H9 (cell line): ENCODE measurements around the gene CDC16. TPM values are rescaled to one million over a fixed set of nuclear protein-coding genes. Genes with fewer than 3 reads are reported as not detected.

Experiments
- DNase-seq: peaks from one replicate; pipeline ENCODE4 v3.0.0-alpha.2; 2017
- H2AFZ ChIP-seq: one replicate; pipeline ENCODE4 v1.6.1; 2013; ENCODE audit warnings: mild to moderate bottlenecking, low read length, control low read depth, moderate library complexity
- H2AK5ac ChIP-seq: 2 replicates; pipeline ENCODE4 v1.6.1; 2013; ENCODE audit warnings: low read length, control low read depth, mixed read lengths; ENCODE audit not compliant: insufficient read length
- H2BK120ac ChIP-seq: one replicate; pipeline ENCODE4 v1.6.1; 2013; ENCODE audit warnings: low read depth, mild to moderate bottlenecking, low read length, control low read depth, inconsistent platforms; ENCODE audit not compliant: poor library complexity, severe bottlenecking
- H2BK12ac ChIP-seq: 2 replicates; pipeline ENCODE4 v1.6.1; 2013; ENCODE audit warnings: low read length, control low read depth, mixed read lengths, low read depth; ENCODE audit not compliant: insufficient read length
- H2BK15ac ChIP-seq: 2 replicates; pipeline ENCODE4 v1.6.1; 2013; ENCODE audit warnings: low read depth, low read length, control low read depth
- H2BK20ac ChIP-seq: one replicate; pipeline ENCODE4 v1.6.1; 2013; ENCODE audit warnings: low read depth, mild to moderate bottlenecking, low read length, control low read depth, inconsistent platforms; ENCODE audit not compliant: poor library complexity, severe bottlenecking
- H2BK5ac ChIP-seq: 2 replicates; pipeline ENCODE4 v1.6.1; 2013; ENCODE audit warnings: low read length, control low read depth, mixed read lengths; ENCODE audit not compliant: insufficient read length
- H3K14ac ChIP-seq: 2 replicates; pipeline ENCODE4 v1.6.1; 2013; ENCODE audit warnings: low read length, control low read depth; ENCODE audit not compliant: insufficient read depth
- H3K18ac ChIP-seq: 2 replicates; pipeline ENCODE4 v1.6.1; 2013; ENCODE audit warnings: low read depth, mild to moderate bottlenecking, mixed read lengths, low read length, control low read depth; ENCODE audit not compliant: insufficient read length
- H3K23ac ChIP-seq: 2 replicates; pipeline ENCODE4 v1.6.1; 2013; ENCODE audit warnings: low read length, control low read depth, mixed read lengths, low read depth; ENCODE audit not compliant: insufficient read length
- H3K23me2 ChIP-seq: 2 replicates; pipeline ENCODE4 v1.6.1; 2013; ENCODE audit warnings: low read depth, mild to moderate bottlenecking, mixed read lengths, low read length, control low read depth; ENCODE audit not compliant: insufficient read length, poor library complexity, severe bottlenecking
- H3K27ac ChIP-seq: 2 replicates; pipeline ENCODE4 v1.5.1; 2013; ENCODE audit warnings: low read length, control low read depth, mixed read lengths, low read depth; ENCODE audit not compliant: insufficient read length
- H3K27me3 ChIP-seq: 2 replicates; pipeline ENCODE4 v1.6.1; 2013; ENCODE audit warnings: low read length, control low read depth, inconsistent platforms; ENCODE audit not compliant: insufficient read depth
- H3K4ac ChIP-seq: 2 replicates; pipeline ENCODE4 v1.6.1; 2013; ENCODE audit warnings: low read depth, mild to moderate bottlenecking, control low read depth, inconsistent platforms, low read length, moderate library complexity
- H3K4me1 ChIP-seq: 2 replicates; pipeline ENCODE4 v1.6.1; 2013; ENCODE audit warnings: low read length, control low read depth, inconsistent platforms; ENCODE audit not compliant: insufficient read depth
- H3K4me2 ChIP-seq: 2 replicates; pipeline ENCODE4 v1.6.1; 2013; ENCODE audit warnings: low read length, control low read depth, mixed read lengths; ENCODE audit not compliant: insufficient read length, insufficient read depth
- H3K56ac ChIP-seq: 2 replicates; pipeline ENCODE4 v1.6.1; 2013; ENCODE audit warnings: low read depth, mild to moderate bottlenecking, mixed read lengths, low read length, control low read depth; ENCODE audit not compliant: insufficient read length
- H3K79me1 ChIP-seq: 2 replicates; pipeline ENCODE4 v1.6.1; 2013; ENCODE audit warnings: low read depth, mild to moderate bottlenecking, moderate library complexity, low read length, control low read depth, inconsistent platforms; ENCODE audit not compliant: insufficient read depth, poor library complexity, severe bottlenecking
- H3K79me2 ChIP-seq: 2 replicates; pipeline ENCODE4 v1.6.1; 2013; ENCODE audit warnings: low read length, control low read depth, inconsistent platforms; ENCODE audit not compliant: insufficient read depth
- H3K9ac ChIP-seq: 2 replicates; pipeline ENCODE4 v1.6.1; 2013; ENCODE audit warnings: low read length, control low read depth, mixed read lengths; ENCODE audit not compliant: insufficient read length; ENCODE audit errors: extremely low read depth
- H3K9me3 ChIP-seq: one replicate; pipeline ENCODE4 v1.6.1; 2013; ENCODE audit warnings: low read depth, low read length, inconsistent platforms; ENCODE audit not compliant: control insufficient read depth
- H3T11ph ChIP-seq: one replicate; pipeline ENCODE4 v1.6.1; 2013; ENCODE audit warnings: mild to moderate bottlenecking, low read length, control low read depth, inconsistent platforms
- H4K20me1 ChIP-seq: one replicate; pipeline ENCODE4 v1.6.1; 2013; ENCODE audit not compliant: control insufficient read depth, insufficient read length, insufficient read depth
- H4K5ac ChIP-seq: 2 replicates; pipeline ENCODE4 v1.6.1; 2013; ENCODE audit warnings: low read depth, mild to moderate bottlenecking, mixed read lengths, low read length, control low read depth; ENCODE audit not compliant: insufficient read length
- H4K8ac ChIP-seq: replicated peaks from 2 replicates; pipeline ENCODE4 v1.6.1; 2013; ENCODE audit warnings: low read length, control low read depth, mixed read lengths, low read depth; ENCODE audit not compliant: insufficient read length
- H4K91ac ChIP-seq: 2 replicates; pipeline ENCODE4 v1.6.1; 2013; ENCODE audit warnings: low read depth, mild to moderate bottlenecking, moderate library complexity, mixed read lengths, low read length, control low read depth; ENCODE audit not compliant: insufficient read length
- H3K27ac Mint-ChIP-seq, 3 experiments: 2 replicates in 2 of 3; 3 replicates in 1 of 3; pipeline ENCODE4 v1.8.0; 2020 to 2021; ENCODE audit warnings: mixed read lengths in 3 of 3, mild to moderate bottlenecking in 1 of 3, moderate library complexity in 1 of 3
- H3K27me3 Mint-ChIP-seq: 2 replicates; pipeline ENCODE4 v1.8.0; 2021; ENCODE audit warnings: low read depth, mild to moderate bottlenecking, moderate library complexity, mixed read lengths
- H3K36me3 Mint-ChIP-seq, 3 experiments: 2 replicates in 2 of 3; 3 replicates in 1 of 3; pipeline ENCODE4 v1.8.0; 2020 to 2021; ENCODE audit warnings: low read depth in 3 of 3, mixed read lengths in 3 of 3; ENCODE audit not compliant: insufficient read depth in 1 of 3
- H3K4me1 Mint-ChIP-seq, 2 experiments: 2 replicates each; pipeline ENCODE4 v1.8.0; 2020; ENCODE audit warnings: mixed read lengths in 2 of 2
- H3K4me3 Mint-ChIP-seq, 2 experiments: 2 replicates in 1 of 2; 3 replicates in 1 of 2; pipeline ENCODE4 v1.8.0; 2020 to 2021; ENCODE audit warnings: mild to moderate bottlenecking in 2 of 2, mixed read lengths in 2 of 2, moderate library complexity in 1 of 2
- H3K9me3 Mint-ChIP-seq, 2 experiments: 2 replicates in 1 of 2; 3 replicates in 1 of 2; pipeline ENCODE4 v1.8.0; 2020; ENCODE audit warnings: mild to moderate bottlenecking in 2 of 2, mixed read lengths in 2 of 2, moderate library complexity in 1 of 2
- WGBS: extraction: QIAGEN DNeasy Blood & Tissue Kit; methylation state at CpG from one replicate; pipeline ENCODE4 v1.1.7; 2013; ENCODE audit warnings: missing lambda C conversion rate, low lambda C conversion rate, mixed read lengths; ENCODE audit not compliant: insufficient read length; ENCODE audit errors: extremely low coverage; 5-methylcytosine and 5-hydroxymethylcytosine counted together
- total RNA-seq: library from RNA; stranded (reverse); gene quantifications from 2 replicates; pipeline ENCODE4 v1.2.1, GENCODE V29; 2021
- TF ChIP-seq, protein P1 (sequence below): fragments of 200-600 bp; sonication (generic); conservative IDR thresholded peaks from 3 replicates; pipeline ENCODE4 v1.8.0; 2021; ENCODE audit warnings: antibody characterized with exemption, mild to moderate bottlenecking

CDC16 gene
- total RNA-seq, 1 experiment from 2014 or later = 91.9 TPM

GRCh38 chr13:114311908-114312307, 77.2 kb downstream of the CDC16 start:
- Histone ChIP-seq H4K8ac (no peak overlapping the region), H3T11ph (no peak overlapping the region), H3K79me2 (peaks cover 4% of the 10 kb centered on the region; the same call in 1 of the 2 replicates), H3K14ac (no peak overlapping the region), H2AFZ (no peak overlapping the region), H3K18ac (no peak overlapping the region), H3K23ac (no peak overlapping the region), H2BK20ac (no peak overlapping the region), H4K91ac (no peak overlapping the region), H3K56ac (no peak overlapping the region), H3K27me3 (no peaks in the 10 kb centered on the region), H2BK5ac (no peak overlapping the region), H2BK120ac (no peak overlapping the region), H3K27ac (no peak overlapping the region), H4K5ac (no peak overlapping the region), H3K9ac (no peak overlapping the region), H2BK12ac (no peak overlapping the region), H3K23me2 (peaks cover 3% of the 10 kb centered on the region), H3K9me3 (no peaks in the 10 kb centered on the region), H3K4ac (no peak overlapping the region), H2BK15ac (no peak overlapping the region), H3K4me1 (no peaks in the 10 kb centered on the region), H3K4me2 (no peak overlapping the region), H2AK5ac (no peak overlapping the region), H3K79me1 (no peaks in the 10 kb centered on the region), H4K20me1 (no peaks in the 10 kb centered on the region)
- TF ChIP-seq, protein P1, sequence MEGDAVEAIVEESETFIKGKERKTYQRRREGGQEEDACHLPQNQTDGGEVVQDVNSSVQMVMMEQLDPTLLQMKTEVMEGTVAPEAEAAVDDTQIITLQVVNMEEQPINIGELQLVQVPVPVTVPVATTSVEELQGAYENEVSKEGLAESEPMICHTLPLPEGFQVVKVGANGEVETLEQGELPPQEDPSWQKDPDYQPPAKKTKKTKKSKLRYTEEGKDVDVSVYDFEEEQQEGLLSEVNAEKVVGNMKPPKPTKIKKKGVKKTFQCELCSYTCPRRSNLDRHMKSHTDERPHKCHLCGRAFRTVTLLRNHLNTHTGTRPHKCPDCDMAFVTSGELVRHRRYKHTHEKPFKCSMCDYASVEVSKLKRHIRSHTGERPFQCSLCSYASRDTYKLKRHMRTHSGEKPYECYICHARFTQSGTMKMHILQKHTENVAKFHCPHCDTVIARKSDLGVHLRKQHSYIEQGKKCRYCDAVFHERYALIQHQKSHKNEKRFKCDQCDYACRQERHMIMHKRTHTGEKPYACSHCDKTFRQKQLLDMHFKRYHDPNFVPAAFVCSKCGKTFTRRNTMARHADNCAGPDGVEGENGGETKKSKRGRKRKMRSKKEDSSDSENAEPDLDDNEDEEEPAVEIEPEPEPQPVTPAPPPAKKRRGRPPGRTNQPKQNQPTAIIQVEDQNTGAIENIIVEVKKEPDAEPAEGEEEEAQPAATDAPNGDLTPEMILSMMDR = no peak
- no CpG with 5 or more reads among the region's 2 CpGs for WGBS
- Mint-ChIP-seq H3K27me3 (no peaks in the 10 kb centered on the region), H3K9me3 (no peaks in the 10 kb centered on the region), H3K4me1 (peaks cover 14 to 17% of the 10 kb centered on the region in 2 experiments), H3K27ac (no peak overlapping the region), H3K4me3 (no peak overlapping the region), H3K36me3 (peaks cover 0 to 15% (median 9%) of the 10 kb centered on the region in 3 experiments; a peak in 4 of 7 replicates)
- DNase-seq = no peak
